Limb (tissue), 2 donors: ENCODE results near the gene NANOS3.
A peak's percentile ranks its signal among the peaks of the same experiment; 100 is the strongest.

ENCODE experiments used
- DNase-seq, 2 donors: peaks; one replicate each; pipeline ENCODE4 v3.0.0-alpha.2; 2016; ENCODE audit errors: extremely low spot score in 2 of 2

The NANOS3 gene

GRCh38 chr19:13885826-13886365 is 9.0 kb downstream of the NANOS3 start:
- no peak for DNase-seq

- DNase-seq = peak in 1 of 2 donors; percentile 41
Measured at GRCh38 chr19:13887018-13887436, 10.1 kb downstream of the NANOS3 start.

- no peak for DNase-seq
Measured at GRCh38 chr19:13887517-13887916, 10.6 kb downstream of the NANOS3 start.

DNA sequence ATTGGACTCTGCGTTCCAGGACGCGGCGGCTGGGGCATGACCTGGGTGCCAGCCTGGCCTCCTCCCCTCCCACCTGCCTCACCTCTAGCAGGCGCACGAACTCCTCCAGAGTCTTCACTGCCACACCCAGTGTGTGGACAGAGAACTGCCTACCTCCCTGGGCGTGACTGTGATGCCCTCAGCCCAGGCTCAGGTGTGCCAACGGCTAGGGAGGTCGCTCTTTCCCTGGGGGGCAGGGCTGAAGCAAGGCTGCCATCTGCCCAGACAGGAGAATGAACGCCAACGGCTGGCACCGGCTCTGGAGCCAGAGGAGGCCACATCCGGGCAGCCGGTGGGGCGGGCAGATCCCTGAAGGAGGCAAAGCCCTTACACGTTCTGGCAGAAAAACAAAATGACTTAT is 11.3 kb downstream of the NANOS3 start:
- no peak for DNase-seq

DNA sequence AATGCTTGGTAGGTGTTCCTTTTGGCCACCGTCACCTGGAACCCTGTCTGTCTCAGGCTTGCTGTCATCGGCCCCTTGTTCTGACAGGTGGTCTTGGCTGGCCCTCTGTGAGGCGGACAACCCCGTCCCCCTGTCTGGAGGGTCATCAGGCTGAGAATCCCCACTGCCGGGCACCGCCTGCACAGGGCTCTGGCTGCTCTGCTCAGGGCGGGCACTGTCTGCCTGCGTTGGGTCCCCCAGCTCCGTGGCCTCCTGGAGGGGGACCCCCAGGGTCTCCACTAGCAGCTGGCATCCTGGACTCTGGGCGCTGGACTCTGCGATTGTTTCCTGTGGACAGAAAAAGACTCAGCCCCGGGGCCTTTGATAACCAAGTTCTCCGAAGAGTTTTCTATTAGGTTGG is 13.2 kb downstream of the NANOS3 start:
- no peak for DNase-seq

DNA sequence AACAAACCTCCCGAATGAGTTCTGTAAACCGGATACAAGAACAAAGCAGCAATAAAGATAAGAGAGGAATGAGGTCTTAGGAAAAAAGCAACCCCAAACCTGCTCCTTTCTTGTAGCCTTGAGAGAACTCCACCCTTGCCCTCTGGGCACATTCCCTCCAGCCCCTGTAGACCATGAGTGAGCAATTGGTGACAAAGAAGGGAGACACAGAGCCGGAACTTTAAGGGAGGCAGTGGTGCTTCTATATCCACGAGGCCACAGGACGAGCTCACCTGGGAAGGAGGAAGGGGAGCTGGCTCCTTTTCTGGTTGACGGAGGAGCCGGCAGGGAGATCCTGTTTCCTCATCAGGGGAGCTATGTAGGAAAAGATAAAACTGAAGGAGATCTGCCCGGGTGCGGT is 15.9 kb downstream of the NANOS3 start:
- DNase-seq = no peak

DNA sequence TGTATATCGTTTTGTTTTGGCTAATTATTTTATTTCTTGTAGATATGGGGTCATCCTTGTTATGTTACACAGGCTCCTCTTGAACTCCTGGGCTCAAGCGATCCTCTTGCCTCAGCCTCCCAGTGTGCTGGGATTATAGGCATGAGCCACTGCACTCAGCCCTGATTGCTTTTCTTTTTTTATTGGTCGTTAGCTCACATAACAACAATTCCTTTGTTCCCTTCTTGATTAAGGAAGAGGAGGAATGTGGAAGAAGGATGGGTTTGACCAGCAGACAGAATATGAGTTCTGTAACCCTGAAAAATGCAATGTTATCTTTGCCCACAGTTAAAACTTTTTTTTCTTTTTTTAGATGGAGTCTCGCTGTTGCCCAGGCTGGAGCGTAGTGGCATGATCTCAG is 17.6 kb downstream of the NANOS3 start:
- DNase-seq = no peak

- no peak for DNase-seq
Measured at GRCh38 chr19:13896227-13896626, 19.3 kb downstream of the NANOS3 start.

GRCh38 chr19:13899393-13899792 is 22.5 kb downstream of the NANOS3 start:
- DNase-seq = no peak

DNA sequence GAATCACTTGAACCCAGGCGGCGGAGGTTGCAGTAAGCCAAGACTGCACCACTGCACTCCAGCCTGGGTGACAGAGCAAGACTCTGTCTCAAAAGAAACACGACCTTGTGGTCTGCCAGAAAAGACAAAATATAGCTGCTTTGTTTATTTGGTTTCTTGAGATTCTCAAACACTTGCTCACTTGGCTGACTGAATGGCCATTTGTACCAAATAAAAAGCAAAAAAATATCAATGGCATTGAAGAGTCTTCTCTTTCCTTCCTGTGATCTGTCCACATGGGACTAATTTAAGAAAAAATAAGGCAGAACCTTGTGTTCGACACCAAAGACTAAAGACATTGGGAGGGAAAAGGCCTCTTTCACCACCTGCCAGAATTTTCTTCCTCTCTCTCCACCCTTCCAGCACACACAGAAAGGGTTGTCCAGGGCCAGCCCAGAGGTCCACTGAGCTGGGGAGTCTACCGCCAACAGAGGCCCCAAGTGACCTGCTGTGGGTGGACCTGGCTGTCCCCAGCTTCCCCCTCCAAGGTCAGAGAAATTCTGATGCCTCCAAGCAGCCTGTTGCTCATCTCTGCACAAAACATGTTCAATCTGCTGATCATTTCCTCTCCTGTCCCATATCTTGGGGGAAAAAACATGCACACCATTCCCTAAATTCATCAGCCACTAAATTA is 23.1 kb downstream of the NANOS3 start:
- DNase-seq = no peak

GRCh38 chr19:13902993-13903555 is 26.1 kb downstream of the NANOS3 start:
- DNase-seq = no peak

GRCh38 chr19:13905634-13906520 is 28.9 kb downstream of the NANOS3 start, which contains the start of the genes BRME1 and CC2D1A:
Gene BRME1 (minus strand): TSS chr19:13906117. CDS start chr19:13904892, 1,225 bp downstream.
Gene CC2D1A (plus strand): TSS chr19:13906201. CDS start chr19:13906442, 241 bp downstream.
- DNase-seq = peak; percentile 90 to 94

DNA sequence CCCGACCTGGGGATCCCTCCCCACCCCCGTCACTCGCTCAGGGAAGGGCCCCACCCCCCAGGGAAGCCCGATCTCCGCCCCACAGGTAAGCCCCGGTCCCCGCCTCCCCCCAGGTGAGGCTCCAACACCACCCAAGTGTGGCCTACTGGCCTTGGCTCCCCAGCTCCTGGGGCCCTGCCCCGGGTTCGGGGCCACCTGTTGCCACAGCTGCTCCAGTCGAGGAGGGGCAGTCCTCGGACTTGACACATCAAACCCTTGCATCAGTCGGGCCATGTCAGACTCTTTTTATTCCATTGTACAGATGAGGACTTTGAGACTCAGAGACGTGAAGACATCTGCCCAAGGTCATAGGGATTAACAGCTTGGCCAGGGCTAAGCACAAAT is 29.6 kb downstream of the NANOS3 start:
- DNase-seq = no peak

DNA sequence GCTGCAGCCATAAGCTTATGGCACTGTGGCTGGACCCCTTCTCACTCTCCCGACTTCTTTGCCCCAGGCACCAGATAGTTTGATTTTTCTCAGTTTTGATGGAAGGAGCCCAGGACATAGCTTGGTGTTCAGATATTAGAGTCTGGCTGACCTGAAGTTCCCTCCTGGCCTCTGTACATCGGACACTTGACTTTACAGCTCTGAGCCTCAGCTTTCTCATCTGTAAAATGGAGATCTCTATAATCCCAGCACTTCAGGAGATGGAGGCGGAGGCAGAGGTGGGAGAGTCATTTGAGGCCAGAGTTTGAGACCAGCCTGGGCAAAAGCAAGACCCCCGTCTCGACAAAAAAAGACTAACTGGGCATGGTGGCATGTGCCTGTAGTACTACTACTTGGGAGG is 30.0 kb downstream of the NANOS3 start:
- DNase-seq = no peak

DNA sequence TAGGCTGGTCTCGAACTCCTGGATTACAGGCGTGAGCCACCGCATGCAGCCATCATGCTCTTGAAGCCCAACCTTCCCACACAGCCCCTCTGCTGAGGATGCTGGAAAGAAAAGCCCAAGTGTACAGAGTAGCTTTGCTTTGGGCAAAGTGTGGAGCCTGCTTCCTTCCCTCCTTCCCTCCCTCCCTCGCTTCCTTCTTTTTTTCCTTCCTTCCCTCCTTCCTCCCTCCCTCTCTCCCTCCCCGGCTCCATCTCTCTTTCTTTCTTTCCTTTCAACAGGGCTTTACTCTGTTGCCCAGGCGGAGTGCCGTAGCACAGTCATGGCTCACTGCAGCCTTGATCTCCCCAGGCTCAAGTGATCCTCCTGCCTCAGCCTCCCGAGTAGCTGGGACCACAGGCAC is 31.7 kb downstream of the NANOS3 start:
- no peak for DNase-seq

GRCh38 chr19:13909430-13909829 is 32.5 kb downstream of the NANOS3 start:
- no peak for DNase-seq

- no peak for DNase-seq
Measured at GRCh38 chr19:13913352-13913751, 36.4 kb downstream of the NANOS3 start.

- DNase-seq = no peak
Measured at GRCh38 chr19:13914777-13915176, 37.8 kb downstream of the NANOS3 start.

DNA sequence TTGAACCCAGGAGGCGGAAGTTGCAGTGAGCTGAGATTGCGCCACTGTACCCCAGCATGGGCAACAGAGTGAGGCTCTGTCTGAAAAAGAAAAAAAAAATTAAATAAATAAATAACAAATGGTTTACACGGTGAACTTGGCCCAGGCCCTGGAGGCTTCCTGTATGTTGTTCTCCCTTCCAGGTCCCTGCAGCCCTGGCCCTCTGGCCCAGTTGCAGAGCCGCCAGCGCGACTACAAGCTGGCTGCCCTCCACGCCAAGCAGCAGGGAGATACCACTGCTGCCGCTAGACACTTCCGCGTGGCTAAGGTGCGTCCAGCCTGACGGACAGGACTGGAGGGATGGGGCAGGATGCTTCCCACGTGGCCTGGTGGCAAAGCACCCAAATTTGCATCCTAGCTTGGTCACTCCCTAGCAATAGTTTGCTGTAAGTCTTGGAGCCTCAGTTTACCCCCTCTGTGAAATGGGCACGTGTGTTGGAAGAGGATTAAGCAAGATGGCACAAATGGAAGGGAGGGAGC is 41.0 kb downstream of the NANOS3 start:
- no peak for DNase-seq

DNA sequence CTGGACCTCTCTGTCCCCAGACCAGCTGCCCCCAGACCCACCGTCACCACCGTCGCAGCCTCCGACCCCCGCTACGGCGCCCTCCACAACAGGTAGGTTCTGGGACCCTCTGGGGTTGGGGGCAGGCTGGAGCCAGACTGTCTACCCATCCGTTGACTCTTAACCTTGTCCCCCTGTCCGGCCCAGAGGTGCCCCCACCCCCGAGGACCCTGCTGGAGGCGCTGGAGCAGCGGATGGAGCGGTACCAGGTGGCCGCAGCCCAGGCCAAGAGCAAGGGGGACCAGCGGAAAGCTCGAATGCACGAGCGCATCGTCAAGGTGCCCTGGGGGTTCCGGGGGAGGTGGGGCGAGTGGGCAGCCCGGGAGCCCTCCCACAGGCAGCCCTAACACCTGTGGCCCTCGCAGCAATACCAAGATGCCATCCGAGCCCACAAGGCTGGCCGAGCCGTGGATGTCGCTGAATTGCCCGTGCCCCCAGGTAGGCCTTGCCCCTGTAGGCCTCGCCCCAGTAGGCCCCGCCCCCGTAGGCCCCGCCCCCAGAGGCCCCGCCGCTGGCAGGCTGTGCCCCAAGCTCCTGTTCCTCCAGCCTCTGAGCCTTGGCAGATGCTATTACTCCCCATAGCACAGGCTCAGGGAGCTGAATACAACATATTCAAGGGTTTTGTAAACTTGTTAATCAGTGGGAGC is 41.9 kb downstream of the NANOS3 start:
- no peak for DNase-seq

- no peak for DNase-seq
Measured at GRCh38 chr19:13920524-13920923, 43.6 kb downstream of the NANOS3 start.
